Medulla oblongata (tissue), 1 donor: ENCODE measurements around the gene GOLGB1.
A peak's percentile ranks its signal among the peaks of the same experiment; 100 is the strongest.
"Not testable (repeated sequence)": the region's sequence is repeated elsewhere in the genome, so short reads cannot be mapped to it uniquely, and the experiment has no call there.

Source experiments
- DNase-seq: peaks from one replicate; pipeline ENCODE4 v3.0.0-alpha.2; 2015; ENCODE audit errors: extremely low spot score

Gene GOLGB1

DNA sequence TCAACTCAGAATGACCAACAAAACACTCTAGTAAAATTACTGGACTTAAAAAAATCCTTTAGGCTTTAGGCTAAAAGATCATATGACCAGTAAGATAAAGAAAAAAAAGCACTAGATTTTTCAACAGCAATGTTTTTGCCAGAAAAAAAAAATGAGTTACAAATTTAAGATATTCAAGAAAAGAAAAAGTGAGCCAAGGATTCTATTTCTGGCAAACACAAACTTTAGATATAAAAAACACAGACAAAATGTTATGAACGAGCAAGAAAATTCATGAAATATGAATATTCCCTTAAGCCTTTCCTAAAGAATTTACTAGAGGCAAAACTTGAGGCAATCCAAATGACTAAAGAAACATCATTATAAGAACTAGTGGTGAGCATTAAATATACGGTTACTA lies 8.6 kb downstream of the GOLGB1 start:
- DNase-seq, result no peak

DNA sequence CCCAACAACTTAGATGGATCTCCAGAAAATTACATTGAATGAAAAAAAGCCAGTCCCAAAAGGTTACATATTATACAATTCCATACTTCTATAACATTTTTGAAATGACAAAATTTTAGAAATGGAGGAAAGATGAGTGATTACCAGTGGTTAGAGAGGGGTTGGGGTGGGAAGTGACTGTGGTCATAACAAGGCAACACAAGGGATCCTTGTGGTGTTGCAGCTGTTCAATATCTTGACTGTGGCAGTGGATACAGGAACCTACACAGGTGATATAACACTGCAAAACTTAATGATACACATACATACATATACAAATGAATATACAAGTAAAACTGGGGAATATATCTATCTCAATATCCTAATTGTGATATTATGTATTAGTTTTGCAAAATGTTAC lies 9.6 kb downstream of the GOLGB1 start:
- DNase-seq, result no peak

DNA sequence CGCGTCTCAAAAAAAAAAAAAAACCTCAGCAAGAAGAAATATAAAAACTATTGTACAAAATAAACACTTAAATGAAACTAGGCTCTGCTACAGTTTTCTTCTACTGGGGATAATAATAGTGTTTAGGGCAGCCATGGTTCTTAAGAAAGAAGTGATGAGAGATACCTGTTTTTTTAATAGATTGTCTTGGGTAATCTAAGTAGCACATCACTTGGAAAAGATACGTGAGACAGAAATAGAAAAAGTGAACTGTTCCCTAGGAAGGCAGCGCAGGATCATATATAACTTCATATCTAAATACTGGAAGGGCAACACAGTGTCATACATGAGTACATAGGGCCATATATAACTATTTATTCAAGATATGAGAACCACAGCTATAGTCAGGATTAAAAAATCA lies 11.9 kb downstream of the GOLGB1 start:
- no peak for DNase-seq

DNA sequence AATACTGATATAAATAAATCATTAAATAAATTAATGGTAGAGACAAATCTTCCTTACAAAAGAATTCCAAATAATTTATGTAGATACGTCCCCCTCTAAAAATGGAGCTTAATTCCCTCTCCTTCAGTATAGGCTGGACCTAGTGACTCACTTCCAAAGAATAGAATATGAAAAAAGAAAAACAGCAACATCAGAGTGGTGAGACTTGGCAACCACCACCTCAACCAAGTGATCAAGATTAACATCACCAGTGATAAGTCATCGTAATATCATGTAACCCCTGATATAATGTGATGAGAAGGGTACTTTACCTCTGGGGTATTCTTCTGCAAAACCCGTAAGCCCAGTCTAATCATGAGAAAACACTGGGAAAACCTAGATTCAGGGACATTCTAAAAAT lies 13.4 kb downstream of the GOLGB1 start:
- DNase-seq, result no peak

DNA sequence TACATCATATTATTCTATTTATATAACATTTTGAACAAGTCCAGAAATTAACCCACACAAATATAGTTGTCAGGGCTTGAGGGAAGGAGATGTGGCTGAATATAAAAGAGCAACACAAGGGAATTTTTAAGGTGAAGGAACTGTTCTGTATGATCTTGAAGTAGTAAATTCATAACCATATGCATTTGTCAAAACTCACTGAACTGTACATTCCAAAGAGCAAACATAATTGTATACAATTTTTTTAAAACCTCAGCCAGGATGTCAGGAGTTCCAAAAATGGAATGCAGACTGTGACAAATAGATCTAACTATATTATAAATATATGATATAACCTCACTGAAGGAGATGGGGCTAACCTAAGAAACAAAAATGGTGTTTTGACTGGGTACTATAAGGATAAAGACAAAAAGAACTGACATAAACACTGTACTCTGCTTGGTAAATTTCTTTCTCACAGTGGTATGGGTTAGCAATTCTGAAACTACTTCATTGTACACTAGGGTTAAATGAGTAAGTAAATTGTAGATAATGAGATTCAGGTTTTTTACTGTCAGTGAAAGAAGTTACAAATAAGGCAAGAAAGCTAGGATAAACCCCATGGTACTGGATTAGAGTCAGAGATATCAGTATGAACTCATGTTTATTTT lies 14.4 kb downstream of the GOLGB1 start:
- no peak for DNase-seq

DNA sequence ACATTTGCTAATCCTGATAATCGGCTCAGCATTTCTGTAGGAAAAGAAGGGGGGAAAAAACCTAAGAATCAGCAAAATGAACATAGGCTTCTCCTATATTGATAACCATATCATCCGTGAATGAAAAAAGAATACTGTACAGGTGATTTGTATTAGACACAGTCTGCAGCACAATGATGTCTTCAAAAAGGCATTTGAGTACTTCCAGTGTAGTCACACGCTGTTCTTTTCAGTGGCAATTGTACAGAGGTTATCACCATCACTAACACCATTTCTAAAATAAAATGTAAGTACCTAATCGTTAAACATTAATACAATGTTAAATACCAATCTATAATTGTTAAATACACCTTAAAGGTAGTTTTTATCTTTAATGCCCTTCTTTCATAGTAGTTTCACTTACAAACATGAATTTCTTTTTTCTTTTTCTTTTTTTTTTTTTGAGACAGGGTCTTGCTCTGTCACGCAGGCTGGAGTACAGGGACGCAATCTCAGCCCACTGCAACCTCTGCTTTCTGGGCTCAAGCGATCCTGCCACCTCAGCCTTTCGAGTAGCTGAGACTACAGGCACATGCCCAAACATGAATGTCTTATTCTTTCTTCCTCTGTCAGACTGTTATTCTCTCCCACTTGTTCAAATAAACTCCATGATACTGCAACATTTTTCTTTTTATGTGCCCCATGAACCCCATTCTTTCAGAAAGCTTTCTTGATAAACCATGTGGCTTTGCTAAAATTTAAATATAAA lies 18.4 kb downstream of the GOLGB1 start:
- DNase-seq, result no peak

DNA sequence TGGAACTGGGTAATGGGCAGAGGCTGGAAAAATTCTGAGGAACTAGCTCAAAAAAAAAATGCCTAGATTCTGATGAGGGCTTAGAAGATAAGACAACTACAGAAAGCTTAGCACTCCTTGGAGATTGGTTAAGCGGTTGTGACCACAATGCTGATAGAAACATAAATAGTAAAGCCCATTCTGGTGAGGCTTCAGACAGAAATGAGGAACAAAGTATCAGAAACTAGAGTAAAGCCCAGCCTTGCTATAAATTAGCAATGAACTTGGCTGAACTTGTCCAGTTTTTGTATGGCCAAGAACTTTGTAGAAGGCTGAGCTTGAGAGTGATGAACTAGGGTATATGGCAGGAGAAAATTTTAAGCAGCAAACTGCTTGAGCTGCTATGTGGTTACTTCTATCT lies 25.4 kb downstream of the GOLGB1 start:
- DNase-seq, result peak; percentile 64

DNA sequence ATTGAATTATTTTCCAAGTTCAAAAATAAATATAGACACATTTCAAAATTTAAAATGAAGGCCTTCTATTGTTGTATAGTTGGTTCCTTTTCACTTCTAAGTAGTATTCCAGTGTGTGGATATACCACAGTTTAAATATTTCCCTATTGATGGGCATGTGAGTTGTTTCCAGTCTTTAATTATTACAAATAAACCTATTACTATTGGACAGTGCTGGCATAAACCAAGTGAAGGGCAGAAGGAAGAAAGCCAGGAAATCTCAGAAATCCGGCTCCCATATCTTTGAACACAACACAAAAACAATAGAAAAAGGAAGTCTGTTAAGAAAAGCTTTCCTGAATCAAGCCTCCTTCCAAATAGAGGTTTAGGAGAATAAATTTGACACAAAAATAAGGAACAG lies 26.1 kb downstream of the GOLGB1 start:
- no peak for DNase-seq

DNA sequence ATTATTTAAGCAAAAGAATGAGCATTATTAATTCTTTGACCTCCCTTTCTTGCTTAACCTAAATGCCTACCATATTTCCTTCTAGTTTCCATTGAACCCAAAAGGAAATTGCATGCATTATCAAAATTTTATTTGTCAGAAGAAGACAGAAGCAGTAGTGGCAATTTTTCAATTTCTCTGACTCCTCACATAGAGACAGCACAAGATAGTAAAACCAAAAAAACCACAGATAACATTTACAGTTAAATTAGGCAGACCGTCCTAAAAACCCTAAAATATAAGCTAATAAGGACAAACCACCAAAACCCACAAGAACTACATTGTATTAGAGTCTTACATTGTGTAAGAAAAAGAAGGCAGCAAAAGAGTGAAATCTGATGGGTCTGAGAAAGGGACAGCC lies 27.1 kb downstream of the GOLGB1 start:
- DNase-seq, result no peak

DNA sequence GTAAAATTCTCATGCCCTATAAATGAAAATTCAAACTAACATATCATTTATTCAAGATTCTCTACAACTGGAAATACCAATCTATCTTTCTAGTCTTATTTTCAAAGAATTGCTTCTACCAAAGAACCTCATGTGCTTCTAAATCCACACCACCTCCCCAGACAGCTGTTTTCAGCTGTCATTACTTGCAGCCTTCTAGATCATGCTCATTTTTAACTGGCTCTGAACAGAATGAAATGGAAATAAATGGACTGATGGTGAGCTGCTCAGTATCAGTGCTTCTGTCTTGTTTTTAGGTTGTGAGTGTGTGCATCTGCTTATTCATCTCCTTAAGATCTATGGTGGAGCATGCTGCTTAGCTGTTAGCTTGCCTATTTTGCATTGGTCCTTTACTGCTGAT lies 29.4 kb downstream of the GOLGB1 start:
- DNase-seq, result no peak

DNA sequence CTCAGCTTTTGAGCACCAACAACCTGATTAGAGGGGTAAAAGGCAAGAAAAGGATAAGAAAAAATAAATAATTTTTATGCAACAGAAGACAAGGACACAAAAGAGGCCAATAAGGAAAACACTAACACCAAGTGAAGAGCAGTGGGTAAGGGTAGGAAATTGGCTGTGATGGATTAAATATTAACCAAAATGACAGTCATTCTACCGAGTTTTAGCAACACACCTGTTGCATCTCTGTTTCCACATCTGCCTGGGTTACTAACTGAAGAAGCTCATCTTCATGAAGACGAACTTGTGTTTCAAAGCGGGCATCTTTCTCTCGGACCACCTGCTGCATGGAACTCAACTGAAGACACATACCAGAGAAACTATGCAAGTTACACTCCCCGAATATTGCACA lies 30.1 kb downstream of the GOLGB1 start:
- no peak for DNase-seq

DNA sequence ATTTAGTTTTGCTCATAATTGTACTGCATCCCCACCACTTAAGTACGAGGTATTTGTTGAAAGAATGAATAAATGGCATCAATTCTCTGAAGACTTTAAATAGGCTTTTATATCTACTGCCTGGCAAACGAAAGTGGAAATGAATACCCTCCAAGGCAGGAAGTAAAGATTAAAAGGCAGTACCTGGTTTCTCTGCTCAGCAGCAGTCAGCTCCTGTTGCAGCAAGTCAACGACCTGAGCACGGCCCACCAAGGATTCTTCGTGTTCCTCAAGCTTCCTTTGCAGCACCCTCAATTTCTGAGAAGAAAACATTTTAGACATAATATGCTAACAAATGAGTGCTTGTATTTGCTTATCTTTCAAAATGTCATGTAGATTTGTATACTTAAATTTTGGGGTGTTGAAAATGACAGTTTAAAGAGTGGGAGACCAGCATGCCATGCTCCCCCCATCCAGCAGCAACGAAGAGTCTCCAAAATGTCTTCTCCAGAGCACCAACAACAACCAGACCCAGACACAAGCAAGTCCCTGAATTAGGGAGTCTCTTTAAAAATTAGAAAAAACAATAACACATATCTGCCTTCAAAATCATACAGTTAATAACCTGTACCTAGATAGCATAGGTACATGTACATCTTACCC lies 31.2 kb downstream of the GOLGB1 start:
- DNase-seq, result no peak

DNA sequence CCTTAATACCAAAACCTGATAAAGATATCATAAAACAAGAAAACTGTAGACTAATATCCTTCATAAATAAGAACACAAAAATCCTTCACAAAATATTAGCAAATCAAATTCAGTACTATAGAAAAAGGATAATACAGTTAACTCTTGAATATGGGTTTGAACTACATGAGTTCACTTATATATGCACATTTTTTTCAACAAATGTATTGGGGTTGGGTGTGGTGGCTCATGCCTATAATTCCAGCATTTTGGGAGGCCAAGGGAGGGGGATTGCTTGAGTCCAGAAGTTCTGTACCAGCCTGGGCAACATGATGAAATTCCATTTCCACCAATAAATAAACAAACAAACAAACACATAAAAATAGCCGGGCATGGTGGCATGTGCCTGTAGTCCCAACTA lies 39.2 kb downstream of the GOLGB1 start:
- no peak for DNase-seq

DNA sequence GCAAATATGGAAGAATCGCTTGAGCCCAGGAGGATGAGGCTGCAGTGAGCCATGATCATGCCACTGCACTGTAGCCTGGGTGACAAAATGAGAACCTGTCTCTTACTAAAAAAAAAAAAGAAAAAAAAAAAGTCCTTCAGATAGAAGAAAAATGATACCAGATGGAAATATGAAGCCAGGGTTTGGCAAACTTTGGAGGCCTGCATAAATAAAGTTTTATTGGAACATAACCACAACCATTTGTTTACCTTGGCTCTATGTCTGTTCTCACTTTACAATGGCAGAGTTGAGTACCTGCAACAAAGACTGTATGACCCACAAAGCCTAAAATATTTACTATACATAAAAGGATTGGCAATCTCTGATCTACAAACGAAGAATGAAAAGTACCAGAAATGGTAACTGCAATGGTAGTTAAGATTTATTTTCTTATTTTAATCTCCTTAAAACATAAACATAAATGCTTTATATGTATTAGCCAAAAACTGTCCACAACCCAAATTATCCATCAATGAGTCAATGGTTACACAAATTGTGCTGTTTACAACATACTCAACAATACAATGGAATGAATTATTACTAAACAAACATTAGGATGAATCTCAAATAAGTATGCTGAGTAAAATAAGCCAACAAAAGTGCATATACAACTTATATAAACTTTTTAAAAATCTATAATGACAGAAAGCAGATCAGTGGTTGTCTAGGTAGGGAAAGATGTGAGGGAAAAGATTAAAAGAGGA lies 41.8 kb downstream of the GOLGB1 start:
- DNase-seq, result no peak

DNA sequence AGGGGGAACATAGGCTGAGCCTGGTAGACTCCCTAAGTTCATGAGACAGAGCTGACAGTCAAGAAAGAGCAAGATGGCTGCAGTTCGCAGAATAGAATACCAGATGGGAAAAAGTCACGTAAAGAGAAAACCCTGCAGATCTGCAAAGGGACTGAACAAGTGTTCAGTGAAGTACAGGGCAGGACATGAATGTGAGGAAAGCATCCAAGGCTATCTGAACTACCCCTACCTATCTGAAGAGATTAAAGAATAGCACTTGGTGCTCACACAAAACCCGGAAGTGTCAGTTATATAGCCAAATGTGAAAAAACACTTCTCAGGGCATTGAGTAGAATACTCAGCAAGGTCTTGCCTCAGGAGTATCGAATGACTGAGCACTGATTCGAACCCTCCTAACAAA lies 44.0 kb downstream of the GOLGB1 start:
- DNase-seq, result no peak

DNA sequence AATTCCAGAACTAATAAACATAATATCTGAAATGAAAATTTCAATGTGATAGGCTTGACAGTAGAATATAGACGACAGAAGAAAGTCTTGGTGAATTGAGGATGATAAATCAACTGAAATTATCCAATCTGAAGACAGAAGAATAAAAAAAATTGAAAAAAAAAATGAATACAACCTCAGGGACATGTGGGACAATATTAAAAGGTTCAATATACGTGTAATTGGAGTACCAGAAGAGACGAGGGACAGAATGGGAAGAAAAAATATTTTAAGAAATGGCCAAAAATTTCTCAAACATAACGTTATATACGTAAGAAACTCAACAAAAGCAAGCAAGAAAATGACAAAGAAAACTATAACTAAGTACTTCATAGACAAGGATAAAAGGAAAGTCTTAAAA lies 45.6 kb downstream of the GOLGB1 start:
- DNase-seq, result no peak

DNA sequence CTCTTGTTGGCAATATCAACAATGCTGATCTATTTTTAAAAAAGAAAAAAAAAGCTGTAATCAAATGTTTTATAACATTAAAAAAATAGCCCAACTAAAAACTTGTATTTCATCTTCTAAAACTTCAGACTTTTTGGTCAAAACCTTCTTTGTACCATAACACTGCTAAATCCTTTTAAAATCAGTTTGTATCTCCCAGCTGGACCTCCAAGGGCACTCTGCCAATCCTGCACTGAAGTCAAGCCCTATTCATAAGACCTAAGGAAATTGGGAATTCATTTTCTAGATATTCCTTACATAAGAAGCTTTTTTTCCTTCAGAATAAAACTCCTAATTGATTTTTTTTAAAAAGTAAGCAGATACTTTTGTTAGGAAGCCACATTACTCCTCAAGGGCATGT lies 50.6 kb downstream of the GOLGB1 start:
- DNase-seq, result no peak

DNA sequence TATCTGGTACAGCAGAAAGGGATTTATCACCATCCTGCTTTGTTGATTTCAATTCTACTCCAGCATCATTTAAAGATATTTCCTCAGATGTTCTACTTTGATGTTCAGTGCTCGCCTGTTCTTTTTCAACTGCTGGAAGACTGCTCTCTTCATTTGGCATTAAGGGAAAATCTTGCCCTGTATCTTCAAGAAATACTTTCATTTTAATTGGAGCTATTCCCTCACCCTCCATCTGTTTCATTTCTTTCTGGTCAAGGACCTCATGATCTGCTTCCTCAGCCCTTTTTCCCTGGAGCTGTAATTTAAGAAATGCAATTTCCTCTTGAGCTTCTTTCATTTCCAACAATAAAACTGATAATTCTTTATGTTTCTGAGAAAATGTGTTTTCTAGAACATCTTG lies 51.1 kb downstream of the GOLGB1 start:
- no peak for DNase-seq

DNA sequence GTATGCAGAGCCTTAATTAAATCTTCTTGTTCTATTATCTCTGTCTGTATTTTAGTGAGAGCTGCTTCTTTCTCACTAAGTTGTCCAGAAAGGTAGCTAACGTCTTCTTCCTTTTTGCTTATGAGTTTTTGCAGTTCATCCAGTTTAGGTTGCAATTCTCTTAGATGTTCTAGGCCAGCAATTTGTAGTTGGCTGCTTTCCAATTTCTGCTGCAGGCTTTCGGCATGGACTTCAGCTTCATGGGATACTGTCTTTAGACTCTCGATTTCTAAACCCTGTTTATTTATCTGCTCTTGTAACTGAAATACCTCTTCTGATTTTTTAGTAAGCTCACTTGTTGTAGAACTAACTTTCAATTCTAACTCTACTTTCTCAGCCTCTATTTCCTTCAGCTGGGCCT lies 53.4 kb downstream of the GOLGB1 start:
- DNase-seq, result no peak

DNA sequence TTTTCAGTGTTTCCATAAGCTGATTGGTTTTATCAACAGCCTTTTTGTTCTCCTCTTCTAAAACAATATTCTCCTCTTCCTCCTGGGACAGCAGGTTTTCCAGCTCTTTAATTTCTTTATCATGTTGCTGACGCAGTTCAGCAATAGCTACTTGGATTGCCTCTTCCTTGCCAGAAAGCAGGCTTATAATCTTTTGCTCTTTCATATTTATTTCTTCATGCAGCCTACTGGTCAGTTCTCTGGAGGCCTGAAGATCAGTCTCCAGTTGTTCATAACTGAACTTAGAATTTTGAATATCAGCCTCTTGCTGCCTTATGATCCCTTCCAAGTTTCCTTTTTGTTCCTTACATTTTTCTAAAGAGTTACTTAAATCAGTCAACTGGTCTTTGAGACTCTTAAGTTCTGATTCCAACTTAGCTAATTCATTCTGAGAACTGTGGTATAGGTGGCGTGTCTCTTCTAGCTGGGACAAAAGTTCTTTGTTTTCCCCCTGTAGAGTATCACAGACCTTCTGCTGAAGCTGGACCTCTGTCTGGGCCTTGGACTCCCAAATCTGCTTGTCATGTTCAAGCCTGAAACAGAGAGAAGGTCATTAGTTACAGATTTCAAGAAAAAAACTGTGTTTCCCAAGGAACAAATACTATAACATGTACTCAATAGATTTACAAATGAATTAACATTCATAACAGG lies 57.4 kb downstream of the GOLGB1 start:
- DNase-seq, result no peak

DNA sequence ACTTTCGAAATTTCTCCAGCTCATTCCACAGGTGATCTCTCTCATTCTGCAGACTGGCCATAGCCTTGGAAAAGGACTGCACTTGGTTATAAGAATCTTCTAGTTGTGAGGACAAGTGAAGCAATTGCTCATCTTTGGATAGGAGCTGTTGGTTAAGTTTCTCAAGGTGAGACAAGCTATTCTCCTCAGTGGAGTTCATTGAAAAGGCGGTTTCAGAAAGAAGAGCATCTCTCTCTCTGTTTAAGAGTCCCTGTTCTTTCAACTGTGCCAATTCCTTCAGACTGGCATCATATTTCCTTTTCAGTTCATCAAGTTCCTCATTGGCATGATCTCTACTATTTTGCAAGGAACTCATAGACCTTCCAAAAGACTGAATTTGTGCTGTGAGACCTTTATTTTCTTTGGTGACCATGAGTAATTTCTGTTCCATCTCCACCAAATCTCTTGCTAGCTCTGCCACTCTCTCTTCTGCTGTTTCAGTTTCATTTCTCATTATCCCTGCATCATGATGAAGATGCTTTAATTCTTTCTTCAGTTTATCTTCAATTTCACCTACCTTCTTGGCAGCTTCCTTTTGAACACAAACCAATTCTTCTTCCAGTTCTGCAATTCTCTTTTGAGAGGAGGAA lies 58.6 kb downstream of the GOLGB1 start:
- DNase-seq, result peak; percentile 27

DNA sequence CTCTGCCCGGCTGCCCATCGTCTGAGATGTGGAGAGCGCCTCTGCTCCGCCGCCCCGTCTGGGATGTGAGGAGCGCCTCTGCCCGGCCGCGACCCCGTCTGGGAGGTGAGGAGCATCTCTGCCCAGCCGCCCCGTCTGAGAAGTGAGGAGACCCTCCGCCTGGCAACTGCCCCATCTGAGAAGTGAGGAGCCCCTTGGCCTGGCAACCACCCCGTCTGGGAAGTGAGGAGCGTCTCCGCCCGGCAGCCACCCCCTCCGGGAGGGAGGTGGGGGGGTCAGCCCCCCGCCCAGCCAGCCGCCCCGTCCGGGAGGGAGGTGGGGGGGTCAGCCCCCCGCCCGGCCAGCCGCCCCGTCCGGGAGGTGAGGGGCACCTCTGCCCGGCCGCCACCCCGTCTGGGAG lies 60.8 kb downstream of the GOLGB1 start:
- not testable (repeated sequence) for DNase-seq
